KOPT-K1 (cell line): ENCODE data around the gene GRIK4.

Experiments used
- H3K27ac ChIP-seq: fragments of 200-600 bp; sonication (generic); 2 replicates; pipeline ENCODE4 v1.5.1; 2016; ENCODE audit warnings: antibody characterized with exemption, mild to moderate bottlenecking, low read depth, low read length; ENCODE audit not compliant: poor library complexity, severe bottlenecking
- H3K36me3 ChIP-seq: fragments of 200-600 bp; sonication (generic); 2 replicates; pipeline ENCODE4 v1.5.1; 2017; ENCODE audit warnings: antibody characterized with exemption, mild to moderate bottlenecking, low read length, moderate library complexity; ENCODE audit not compliant: insufficient read depth
- H3K9me3 ChIP-seq: fragments of 200-600 bp; sonication (generic); 2 replicates; pipeline ENCODE4 v1.5.1; 2017; ENCODE audit warnings: antibody characterized with exemption, low read length, mild to moderate bottlenecking; ENCODE audit not compliant: insufficient read depth, poor library complexity, severe bottlenecking

GRIK4 gene

DNA sequence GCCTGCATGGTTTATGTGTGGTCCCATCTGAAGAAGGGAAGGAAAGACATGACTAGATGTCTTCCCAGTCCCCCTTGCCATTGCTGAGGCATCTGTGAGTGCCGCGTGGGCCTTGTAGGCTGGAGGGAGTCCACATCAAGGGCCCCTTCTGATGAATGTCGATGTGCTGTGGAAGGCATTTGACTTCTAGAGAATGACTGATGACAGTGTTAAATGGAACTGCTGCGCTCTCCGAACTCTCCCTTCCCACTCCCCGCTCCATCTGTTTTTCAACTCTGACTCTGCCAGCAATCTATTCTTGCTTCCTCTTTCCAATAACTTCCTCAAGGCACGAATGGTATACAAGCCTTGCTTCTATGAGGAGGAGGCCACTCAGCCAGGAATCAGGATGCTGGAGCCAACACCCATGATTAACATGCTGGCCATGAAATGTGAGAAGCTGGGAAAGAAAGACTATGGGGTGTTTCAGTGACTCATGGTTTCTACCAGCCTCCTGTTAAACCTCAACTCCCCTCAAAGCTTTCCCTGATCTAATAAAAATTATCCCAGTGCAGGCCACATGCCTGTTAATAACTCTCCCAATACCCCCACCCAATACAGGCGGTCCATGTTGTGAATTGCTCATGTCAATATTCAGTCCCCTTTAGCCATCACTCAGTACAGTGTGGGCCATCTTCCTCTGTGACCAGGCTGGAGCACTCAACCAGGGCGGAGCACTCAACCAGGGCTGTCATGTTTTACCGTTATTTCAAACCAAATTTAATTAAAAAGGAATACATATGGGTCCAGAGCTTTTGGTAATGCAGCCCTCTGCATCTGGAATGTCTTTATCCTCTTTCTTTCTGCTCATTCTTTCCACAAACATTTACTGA is 466.0 kb downstream of the GRIK4 start:
- no peak overlapping the region for H3K27ac ChIP-seq

GRCh38 chr11:120978701-120979100 is 467.2 kb downstream of the GRIK4 start:
- Histone ChIP-seq H3K36me3 (no peaks in the 10 kb centered on the region), H3K27ac (no peak overlapping the region), H3K9me3 (no peaks in the 10 kb centered on the region)

More for the DNA sequence above, 466.0 kb downstream of the GRIK4 start:
- no peaks in the 10 kb centered on the region for H3K9me3 ChIP-seq
- no peaks in the 10 kb centered on the region for H3K36me3 ChIP-seq

DNA sequence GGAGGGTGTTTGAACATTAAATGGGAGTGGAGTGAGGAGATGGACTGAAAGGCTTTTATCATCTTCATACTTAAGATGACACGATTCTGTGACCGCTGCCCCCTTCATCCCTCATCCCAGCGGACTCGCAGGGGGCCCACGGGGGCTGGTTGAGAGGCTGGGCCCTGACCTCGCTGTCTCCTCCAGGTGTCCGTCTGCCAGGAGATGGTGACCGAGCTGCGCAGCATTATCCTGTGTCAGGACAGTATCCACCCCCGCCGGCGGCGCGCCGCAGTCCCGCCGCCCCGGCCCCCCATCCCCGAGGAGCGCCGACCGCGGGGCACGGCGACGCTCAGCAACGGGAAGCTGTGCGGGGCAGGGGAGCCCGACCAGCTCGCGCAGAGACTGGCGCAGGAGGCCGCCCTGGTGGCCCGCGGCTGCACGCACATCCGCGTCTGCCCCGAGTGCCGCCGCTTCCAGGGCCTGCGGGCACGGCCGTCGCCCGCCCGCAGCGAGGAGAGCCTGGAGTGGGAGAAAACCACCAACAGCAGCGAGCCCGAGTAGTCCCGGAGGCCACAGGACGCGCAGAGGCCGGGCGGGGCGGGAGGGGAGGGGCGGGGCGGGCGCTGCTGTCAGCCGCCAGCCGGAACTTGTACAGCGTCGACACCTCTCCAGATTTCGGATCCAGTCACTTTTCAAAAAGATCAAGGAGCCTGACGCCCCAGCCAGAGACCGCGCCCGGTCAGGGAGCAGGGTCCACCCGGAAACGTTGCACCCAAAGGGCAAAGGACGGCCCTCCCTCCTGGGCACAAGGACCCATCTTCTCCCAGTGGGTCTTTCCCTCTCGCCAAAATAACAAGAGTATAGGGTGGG is 474.4 kb downstream of the GRIK4 start:
- no peaks in the 10 kb centered on the region for H3K9me3 ChIP-seq
- H3K27ac ChIP-seq, result no peak overlapping the region
- H3K36me3 ChIP-seq, result no peaks in the 10 kb centered on the region

- Histone ChIP-seq H3K27ac (no peak overlapping the region), H3K36me3 (no peaks in the 10 kb centered on the region), H3K9me3 (no peaks in the 10 kb centered on the region)
These were observed 477.1 kb downstream of the GRIK4 start for GRCh38 chr11:120988603-120989002.

GRCh38 chr11:120991830-120992686 is 480.5 kb downstream of the GRIK4 start:
- Histone ChIP-seq H3K36me3 (no peaks in the 10 kb centered on the region), H3K9me3 (no peaks in the 10 kb centered on the region), H3K27ac (no peak overlapping the region)

DNA sequence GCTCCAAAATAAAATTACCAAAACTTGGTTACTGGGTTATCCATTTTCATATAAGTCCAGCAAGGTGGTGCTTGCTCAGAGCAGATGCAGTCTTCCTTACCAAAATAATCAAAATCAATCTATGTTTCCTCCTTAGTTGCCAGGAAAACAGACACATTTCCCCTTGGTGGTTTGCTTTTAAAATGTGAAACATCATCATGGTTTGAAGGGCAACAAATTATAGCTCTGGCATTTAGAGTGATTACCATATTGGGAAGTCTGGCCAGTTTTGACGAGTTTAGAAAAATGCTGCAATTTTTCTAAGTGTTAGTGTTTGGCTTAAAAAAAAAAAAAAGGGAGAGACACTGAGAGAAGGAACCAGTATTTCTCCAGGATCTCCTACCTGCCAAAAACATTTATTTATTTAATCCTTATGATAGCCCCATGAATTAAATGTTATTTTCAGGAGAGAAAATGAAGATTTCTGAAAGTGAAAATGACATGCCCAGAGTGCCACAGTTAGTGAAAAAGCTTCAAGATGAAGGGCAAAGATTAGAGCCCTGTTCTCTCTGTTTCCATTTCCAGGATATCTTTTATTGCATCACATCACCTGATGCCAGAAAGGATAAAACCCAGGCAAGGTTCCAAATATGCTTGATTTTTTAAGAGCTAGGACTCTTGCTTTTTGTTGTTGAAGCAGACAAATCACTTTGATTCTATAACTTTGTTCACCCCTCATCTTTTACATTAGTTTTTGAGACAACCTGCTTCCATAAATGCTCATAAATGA is 482.7 kb downstream of the GRIK4 start:
- no peak overlapping the region for H3K27ac ChIP-seq
- H3K9me3 ChIP-seq, result no peaks in the 10 kb centered on the region
- H3K36me3 ChIP-seq, result no peaks in the 10 kb centered on the region

GRCh38 chr11:120995184-120995583 is 483.6 kb downstream of the GRIK4 start:
- Histone ChIP-seq H3K9me3 (no peaks in the 10 kb centered on the region), H3K36me3 (no peaks in the 10 kb centered on the region), H3K27ac (no peak overlapping the region)

- no peak overlapping the region for H3K27ac ChIP-seq
- no peaks in the 10 kb centered on the region for H3K9me3 ChIP-seq
- H3K36me3 ChIP-seq, result no peaks in the 10 kb centered on the region
These were observed 485.4 kb downstream of the GRIK4 start for GRCh38 chr11:120996973-120997372.

DNA sequence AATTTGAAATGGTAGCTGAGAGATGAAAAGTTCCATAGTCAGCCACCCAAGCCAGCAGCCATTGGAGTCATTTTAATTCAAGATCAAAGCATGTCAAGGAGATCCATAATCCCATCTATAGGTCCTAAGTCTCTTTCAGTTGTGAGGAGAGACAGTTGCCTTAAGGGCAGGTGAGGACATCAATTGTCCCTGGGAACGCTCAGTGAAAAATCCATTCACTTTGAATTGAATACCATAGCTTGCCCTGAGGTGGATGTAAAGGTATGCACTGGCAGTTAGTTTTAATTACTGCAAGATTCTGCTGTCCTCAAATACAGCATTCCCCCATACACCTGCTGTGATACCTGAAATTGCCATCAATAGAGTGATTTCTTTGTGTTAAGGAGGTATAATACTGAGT is 487.0 kb downstream of the GRIK4 start:
- no peak overlapping the region for H3K27ac ChIP-seq

DNA sequence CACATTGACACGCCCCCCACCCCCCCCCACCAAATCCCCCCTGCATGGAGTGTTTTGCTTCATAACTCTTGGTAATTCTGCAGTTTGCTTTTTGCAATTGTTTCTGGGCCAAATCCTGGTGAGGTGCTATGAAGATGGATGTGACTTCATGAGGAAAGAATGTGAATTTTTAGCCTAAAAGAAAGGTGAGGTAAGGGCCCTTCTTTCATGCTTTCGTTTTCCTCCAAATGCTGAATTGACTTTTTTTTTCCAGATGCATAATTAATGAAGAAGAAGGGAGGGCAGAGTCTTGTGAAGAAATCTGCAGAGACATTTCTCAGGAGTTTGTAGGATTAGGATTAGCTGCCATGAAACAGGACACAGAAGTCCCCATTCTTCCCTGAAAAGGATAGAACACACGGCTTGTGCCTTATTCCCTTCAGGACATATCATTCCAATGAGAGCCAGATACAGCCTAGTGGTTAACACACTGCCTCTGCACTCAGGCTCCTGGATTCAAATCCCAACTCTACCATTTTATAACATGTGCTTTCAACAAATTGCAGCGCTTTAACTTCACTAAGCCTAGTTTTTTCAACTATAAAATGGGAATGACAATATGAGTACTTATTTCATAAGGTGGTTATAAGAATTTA is 492.8 kb downstream of the GRIK4 start:
- Histone ChIP-seq H3K27ac (no peak overlapping the region), H3K36me3 (no peaks in the 10 kb centered on the region), H3K9me3 (no peaks in the 10 kb centered on the region)

More for the DNA sequence above, 487.0 kb downstream of the GRIK4 start:
- Histone ChIP-seq H3K9me3 (no peaks in the 10 kb centered on the region), H3K36me3 (no peaks in the 10 kb centered on the region)

- Histone ChIP-seq H3K9me3 (no peaks in the 10 kb centered on the region), H3K27ac (no peak overlapping the region), H3K36me3 (no peaks in the 10 kb centered on the region)
These were observed 495.4 kb downstream of the GRIK4 start for GRCh38 chr11:121006922-121007321.

- no peak overlapping the region for H3K27ac ChIP-seq
- H3K36me3 ChIP-seq, result no peaks in the 10 kb centered on the region
- no peaks in the 10 kb centered on the region for H3K9me3 ChIP-seq
These were observed 497.0 kb downstream of the GRIK4 start for GRCh38 chr11:121008551-121008950.

DNA sequence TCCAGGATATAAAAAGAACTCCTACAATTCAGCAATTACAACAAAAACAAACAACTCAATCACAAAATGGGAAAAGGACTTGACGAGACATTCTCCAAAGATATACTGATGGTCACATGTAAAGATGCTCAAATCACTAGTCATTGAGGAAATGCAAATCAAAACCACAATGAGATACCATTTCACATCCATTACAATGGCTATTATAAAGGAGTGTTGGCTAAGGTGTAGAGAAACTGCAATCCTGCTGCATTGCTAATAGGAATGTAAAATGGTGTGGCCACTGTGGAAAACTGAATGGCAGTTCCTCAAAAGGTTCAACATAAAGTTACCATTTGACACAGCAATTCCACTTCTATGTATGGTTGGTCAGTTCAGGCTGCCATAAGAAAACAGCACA is 500.5 kb downstream of the GRIK4 start:
- H3K9me3 ChIP-seq, result no peaks in the 10 kb centered on the region
- no peaks in the 10 kb centered on the region for H3K36me3 ChIP-seq
- no peak overlapping the region for H3K27ac ChIP-seq

GRCh38 chr11:121018746-121019145 is 507.2 kb downstream of the GRIK4 start:
- no peaks in the 10 kb centered on the region for H3K9me3 ChIP-seq
- no peak overlapping the region for H3K27ac ChIP-seq
- no peaks in the 10 kb centered on the region for H3K36me3 ChIP-seq
